H1 (cell line): ENCODE results near the gene HDAC8.
"Not testable (repeated sequence)": the region's sequence is repeated elsewhere in the genome, so short reads cannot be mapped to it uniquely, and the experiment has no call there.

ENCODE experiments used
- ATF2 ChIP-seq: IDR thresholded peaks from 2 replicates; pipeline ENCODE4 v1.6.1; 2012; ENCODE audit warnings: low read length, inconsistent platforms
- CTCF ChIP-seq, 3 experiments: IDR thresholded peaks; 1 replicate in 2 of 3; 2 replicates in 1 of 3; pipeline versions ENCODE4 v1.5.1 to v1.6.1; 2011; ENCODE audit warnings: low read length in 3 of 3, mild to moderate bottlenecking in 3 of 3, inconsistent platforms in 2 of 3, low read depth in 1 of 3, moderate library complexity in 1 of 3; ENCODE audit not compliant: insufficient read depth in 1 of 3; ENCODE audit errors: control extremely low read depth in 1 of 3
- EP300 ChIP-seq, 2 experiments: IDR thresholded peaks; 1 replicate in 1 of 2; 2 replicates in 1 of 2; pipeline ENCODE4 v1.6.1; 2011 to 2012; ENCODE audit warnings: low read depth in 2 of 2, low read length in 2 of 2, mild to moderate bottlenecking in 2 of 2, borderline replicate concordance in 1 of 2, inconsistent platforms in 1 of 2, moderate library complexity in 1 of 2
- EZH2 ChIP-seq: fragments of 200-600 bp; sonication (generic); IDR thresholded peaks from 2 replicates; pipeline ENCODE4 v1.7.1; 2012; ENCODE audit warnings: low read depth, mild to moderate bottlenecking, moderate library complexity, low read length, inconsistent platforms; ENCODE audit not compliant: severe bottlenecking
- HDAC6 ChIP-seq: IDR thresholded peaks from one replicate; pipeline ENCODE4 v1.7.1; 2012; ENCODE audit warnings: low read depth, mild to moderate bottlenecking, inconsistent platforms, low read length, moderate library complexity
- JUN ChIP-seq: IDR thresholded peaks from 2 replicates; pipeline ENCODE4 v1.6.1; 2011; ENCODE audit warnings: low read depth, mild to moderate bottlenecking, improper control_type of control experiment, low read length
- MAFK ChIP-seq: IDR thresholded peaks from 2 replicates; pipeline ENCODE4 v1.6.1; 2012; ENCODE audit warnings: low read depth, mild to moderate bottlenecking, improper control_type of control experiment, low read length
- POLR2AphosphoS5 ChIP-seq: IDR thresholded peaks from 2 replicates; pipeline ENCODE4 v1.6.1; 2011; ENCODE audit warnings: low read depth, low read length
- RFX5 ChIP-seq: IDR thresholded peaks from 2 replicates; pipeline ENCODE4 v1.6.1; 2011; ENCODE audit warnings: low read depth, low read length, improper control_type of control experiment, borderline replicate concordance

GRCh38 chrX:72559655-72560054 is 13.0 kb downstream of the HDAC8 start:
- TF ChIP-seq JUN; POLR2AphosphoS5; EP300 (IDR thresholded peaks at IDR 0.05; ENCODE audit: borderline replicate concordance in 1 of 2, low read depth in 2 of 2, low read length in 2 of 2); RFX5; EZH2; CTCF (IDR thresholded peaks at IDR 0.05; ENCODE audit: control extremely low read depth in 1 of 3, insufficient read depth in 1 of 3, low read depth in 1 of 3, low read length in 3 of 3); ATF2; MAFK; HDAC6: not testable (repeated sequence)
